ENCODE measurements around the gene SYCN.
"Not testable (repeated sequence)": the region's sequence is repeated elsewhere in the genome, so short reads cannot be mapped to it uniquely, and the experiment has no call there.

The SYCN gene, protein sequence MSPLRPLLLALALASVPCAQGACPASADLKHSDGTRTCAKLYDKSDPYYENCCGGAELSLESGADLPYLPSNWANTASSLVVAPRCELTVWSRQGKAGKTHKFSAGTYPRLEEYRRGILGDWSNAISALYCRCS

DNA sequence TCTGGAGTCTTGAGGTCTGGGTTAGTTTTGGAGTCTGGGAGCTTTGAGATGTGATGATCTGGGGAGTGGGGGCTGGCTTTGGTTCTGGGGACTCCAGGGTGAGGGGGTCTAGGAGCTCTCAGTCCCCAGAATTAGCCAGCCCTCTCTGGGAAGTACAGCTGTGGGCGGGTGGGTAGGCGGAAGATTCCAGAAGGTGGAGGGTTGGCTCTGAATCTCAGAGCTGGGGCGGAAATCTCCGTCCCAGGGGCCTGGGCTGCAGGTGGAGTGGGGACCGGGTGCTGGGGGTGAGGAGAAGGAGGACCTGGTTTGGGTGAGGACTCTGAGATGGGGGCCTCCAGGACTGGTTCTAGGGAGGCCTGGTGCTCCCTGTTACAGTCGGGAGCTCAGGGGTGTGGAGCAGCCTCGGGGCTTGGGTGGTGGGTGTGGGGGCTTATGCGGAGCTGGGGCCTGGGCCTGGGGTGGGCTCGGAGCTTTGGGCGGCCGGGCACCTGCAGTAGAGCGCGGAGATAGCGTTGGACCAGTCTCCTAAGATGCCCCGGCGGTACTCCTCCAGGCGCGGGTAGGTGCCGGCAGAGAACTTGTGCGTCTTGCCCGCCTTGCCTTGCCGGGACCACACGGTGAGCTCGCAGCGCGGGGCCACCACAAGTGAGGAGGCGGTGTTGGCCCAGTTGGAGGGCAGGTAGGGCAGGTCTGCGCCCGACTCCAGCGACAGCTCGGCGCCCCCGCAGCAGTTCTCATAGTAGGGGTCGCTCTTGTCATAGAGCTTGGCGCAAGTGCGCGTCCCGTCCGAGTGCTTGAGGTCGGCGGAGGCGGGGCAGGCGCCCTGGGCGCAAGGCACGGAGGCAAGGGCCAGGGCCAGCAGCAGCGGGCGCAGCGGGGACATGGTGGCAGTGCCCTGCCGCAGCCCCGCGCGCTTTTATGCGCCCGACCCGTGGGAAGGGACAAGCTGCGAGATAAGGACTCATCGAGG lies at the start of gene SYCN:
Gene SYCN (minus strand): TSS at position 892 of the 970 bp plus-strand sequence. CDS start 9 bp downstream, at position 883.
- DNase-seq = no peak

DNA sequence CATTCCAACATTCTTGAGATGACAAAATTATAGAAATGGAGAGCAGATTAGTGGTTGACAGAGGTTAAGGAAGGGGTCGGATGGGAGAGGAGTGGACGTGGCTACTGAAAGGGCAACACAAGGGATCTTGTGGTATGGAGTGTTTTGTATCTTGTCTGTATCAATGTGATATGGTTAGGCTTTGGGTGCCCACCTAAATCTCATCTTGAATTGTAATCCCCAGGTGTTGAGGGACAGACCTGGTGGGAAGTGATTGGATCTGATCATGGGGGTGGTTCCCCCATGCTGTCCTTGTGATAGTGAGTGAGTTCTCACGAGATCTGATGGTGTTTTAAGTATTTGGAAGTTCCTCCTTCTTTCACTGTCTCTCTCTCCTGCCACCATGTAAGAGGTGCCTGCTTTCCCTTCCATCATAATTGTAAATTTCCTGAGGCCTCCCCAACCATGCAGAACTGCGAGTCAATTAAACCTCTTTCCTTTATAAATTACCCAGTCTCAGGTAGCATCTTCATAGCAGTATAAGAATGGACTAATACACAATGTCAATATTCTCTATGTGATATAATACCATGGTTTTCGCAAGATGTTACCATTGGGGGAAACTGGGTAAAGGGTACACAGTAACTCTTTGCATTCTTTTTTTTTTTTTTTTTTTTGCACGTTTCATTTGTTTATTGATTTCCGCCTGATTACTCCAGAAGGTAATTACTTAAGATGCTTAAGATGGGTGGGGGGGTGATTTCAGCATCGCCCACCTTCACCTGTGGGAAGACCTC lies 49.5 kb upstream of the SYCN start:
- no peak for DNase-seq

DNA sequence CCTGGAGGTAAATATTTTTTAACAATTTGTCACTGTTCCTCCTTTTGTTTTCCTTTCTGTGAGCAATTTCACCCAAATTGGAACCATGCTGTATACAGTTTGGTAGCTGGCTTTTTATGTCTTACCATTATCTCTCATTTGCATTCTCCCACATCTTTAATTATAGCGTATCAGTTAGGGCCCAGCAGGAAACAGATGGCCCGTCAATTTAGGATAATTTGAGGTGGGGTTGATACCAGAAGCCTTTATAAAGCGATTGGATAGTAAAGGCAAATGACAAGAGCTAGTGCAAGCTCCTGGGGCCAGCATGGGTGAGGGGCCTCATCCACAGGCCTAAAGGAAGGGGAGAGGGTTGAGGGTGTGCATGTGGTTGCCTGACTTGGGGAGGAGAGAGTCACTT lies 48.4 kb upstream of the SYCN start:
- no peak for DNase-seq

DNA sequence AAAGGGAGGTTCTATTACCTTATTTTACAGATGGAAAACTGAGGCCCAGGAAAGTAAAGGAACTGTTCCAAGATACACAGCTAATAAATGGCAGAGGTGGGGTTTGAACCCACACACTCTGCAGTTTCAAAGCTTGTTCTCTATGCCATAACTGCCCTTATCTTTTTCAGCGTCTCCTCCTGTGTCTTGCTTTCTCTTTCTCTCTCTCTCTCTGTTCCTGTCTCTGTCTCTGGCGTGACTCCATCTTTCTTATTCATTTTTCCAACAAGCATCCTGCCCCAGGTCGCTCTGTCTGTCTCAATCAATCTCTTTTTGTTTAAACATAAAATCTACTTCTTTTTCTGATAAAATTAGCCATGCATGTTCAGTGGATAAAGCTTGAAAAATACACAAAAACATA lies 47.8 kb upstream of the SYCN start:
- no peak for DNase-seq

DNA sequence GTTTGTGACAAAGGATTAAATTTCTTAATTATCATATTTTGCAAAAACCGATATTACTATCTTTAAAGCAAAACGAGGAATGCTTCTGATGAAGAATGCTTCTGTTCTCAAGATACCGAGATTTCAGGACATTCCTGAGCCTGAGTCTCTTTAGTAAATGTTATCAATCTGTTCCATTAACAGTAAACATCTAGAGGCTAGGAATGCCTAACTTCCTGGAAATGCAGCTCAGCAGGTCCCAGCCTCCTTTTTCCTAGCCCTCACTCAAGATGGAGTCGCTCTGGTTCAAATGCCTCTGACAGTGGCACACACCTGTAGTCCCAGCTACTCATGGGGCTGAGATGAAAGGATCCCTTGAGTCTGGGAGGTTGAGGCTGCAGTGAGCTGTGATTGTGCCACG lies 47.0 kb upstream of the SYCN start:
- no peak for DNase-seq

DNA sequence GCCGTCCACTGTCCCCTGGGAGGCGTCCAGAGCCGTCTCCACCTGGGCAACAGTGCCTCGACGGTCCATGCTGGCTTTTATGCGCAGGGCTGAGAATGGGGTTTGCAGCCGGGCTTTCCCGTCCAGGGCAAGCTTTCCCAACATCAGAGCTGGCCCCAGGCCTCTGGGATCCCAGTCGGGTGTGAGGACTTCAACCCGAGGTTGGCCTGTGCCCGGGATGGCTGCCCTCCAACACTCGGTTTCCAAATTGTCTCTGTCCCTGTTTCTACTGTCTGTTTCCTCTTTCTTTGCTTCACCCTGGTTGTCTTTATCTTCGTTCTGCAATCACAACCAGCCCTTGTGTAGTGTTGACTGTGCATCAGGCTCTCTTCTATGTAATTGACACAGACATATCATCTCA lies 44.7 kb upstream of the SYCN start, which contains the start of gene IFNL4:
Gene IFNL4 (minus strand): TSS at position 51 of the 400 bp plus-strand sequence.
- no peak for DNase-seq

DNA sequence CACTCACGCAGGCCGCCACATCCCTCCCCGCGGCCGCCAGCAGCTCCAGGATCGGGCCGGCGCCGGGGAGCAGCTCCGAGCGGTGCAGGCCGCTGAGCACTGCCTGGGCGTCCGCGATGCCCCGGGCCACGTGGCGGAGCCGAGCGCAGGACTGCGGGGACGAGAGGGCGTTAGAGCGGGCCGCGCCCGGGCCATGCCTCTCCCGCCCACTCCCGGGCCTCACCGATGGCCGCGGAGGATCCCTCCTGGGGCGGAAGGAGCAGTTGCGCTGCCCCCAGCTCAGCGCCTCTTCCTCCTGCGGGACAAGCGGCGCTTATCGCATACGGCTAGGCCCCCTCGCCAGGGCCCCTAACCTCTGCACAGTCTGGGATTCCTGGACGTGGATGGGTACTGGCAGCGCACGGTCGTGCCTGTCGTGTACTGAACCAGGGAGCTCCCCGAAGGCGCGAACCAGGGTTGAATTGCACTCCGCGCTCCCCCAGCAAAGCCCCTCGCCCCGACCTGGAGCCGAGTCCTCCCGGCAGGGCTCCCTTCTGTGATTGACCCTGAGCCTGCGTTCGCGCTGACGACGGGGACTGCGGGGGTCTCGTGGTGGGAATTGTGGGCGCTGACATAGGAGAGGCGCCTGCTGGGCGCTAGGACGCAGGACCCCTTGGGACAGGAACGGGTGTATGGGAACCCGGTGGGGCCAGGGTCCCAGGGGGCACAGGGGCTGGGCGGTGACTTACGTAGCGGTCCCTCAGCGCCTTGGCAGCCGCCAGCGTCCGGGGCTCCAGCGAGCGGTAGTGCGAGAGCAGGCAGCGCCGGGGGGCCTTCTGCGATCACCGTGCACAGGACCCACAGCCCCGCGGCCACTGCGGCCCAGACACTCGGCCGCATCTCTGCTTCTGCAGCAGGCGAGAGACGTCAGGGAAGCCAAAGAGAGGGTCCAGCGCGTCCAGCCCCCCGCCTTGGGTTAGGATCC lies 43.9 kb upstream of the SYCN start:
- DNase-seq = no peak

DNA sequence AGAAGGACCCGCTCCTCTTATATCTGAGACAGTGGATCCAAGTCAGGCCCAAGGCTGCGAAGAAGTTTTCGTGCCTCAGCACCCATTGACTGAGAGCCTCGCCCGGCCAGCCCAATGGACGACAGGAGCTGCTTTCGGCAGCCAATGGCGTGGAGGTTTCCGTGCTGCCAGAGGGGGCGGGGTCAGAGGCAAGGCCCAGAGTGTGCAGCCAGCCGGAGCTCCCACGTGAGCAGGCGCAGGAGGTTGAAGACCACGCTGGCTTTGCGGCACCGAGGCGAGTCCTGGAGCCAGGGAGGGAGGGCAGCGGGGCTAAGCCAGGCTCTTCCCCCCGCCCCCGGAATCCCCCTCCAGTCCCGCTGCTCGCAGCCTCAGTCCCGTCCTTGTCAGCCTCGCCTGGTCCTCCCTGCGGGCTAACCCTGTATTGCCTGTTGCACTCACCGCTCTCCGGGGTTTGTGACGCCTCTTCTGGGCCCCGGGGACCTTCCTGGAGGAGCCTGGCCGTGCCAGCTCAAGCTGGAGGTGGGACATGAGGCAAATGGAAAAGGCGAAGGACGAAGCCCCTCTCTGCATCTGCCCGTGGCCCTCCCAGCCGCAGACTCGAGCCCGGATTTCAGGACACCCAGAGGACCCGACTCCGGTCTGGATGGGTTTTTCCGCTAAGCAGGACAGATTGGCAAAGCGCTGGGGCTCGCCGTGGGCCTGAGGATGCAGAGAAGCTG lies 43.0 kb upstream of the SYCN start:
- no peak for DNase-seq

DNA sequence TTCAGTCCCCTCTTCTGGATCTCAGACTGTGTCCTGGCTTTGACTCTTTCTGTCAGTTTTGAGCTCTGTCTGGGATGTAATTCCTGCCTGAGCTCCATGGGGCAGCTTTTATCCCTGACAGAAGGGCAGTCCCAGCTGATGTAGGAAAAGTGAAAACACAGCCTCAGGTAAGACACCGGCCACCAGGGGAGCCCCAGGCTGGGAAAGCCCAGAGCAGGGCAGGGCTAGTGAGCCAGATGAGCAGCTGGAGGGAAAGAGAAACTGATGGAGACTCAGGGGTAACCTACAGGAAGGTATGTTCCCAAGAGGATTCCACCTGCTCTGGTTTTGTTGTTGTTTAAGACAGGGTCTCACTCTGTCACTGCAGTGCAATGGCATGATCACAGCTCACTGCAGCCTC lies 41.1 kb upstream of the SYCN start:
- DNase-seq = not testable (repeated sequence)

DNA sequence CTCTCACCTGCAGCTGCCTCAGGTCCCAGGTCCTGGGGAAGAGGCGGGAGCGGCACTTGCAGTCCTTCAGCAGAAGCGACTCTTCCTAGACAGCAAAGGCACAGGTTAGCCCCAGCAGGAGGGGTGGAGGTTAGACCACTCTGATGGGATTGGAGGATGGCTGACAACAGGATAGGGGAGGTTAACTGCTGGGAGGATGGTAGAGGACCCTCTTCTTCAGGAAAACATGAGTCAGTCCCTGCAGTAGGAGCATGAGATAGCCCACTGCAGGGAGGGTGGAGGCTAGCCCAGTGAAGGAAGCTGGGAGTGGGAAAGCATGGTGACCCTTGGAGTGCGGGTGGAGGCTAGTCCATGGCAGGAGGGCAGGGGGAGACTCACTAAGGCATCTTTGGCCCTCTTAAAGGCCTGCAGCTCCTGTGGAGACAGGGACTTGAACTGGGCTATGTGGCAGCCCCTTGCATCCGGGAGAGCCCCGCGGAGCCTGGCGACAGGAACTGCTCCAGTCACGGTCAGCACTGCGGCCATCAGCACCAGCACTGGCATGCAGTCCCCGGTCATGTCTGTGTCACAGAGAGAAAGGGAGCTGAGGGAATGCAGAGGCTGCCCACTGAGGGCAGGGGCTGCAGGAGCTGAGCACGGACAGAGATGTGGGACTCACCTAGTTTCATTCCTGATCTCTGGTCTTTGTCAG lies 40.5 kb upstream of the SYCN start, which contains the start of gene IFNL3:
Gene IFNL3 (minus strand): TSS at position 597 of the 691 bp plus-strand sequence. CDS start 39 bp downstream, at position 558.
- not testable (repeated sequence) for DNase-seq

DNA sequence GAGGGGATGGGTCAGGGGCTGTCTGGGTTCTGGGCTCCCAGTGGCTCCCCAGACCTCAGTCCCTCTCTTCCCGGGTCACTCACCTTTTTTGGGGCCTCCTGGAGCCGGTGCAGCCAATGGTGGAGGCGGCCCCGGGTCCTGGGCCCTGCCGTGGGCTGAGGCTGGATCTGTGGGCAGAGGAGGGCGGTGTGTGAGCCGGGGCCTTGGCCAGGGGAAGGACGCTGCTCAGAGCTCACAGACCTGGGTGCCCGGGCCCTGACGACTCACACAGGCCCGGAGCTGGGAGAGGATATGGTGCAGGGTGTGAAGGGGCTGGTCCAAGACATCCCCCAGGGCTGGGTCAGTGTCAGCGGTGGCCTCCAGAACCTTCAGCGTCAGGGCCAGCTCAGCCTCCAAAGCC lies 39.7 kb upstream of the SYCN start:
- not testable (repeated sequence) for DNase-seq

DNA sequence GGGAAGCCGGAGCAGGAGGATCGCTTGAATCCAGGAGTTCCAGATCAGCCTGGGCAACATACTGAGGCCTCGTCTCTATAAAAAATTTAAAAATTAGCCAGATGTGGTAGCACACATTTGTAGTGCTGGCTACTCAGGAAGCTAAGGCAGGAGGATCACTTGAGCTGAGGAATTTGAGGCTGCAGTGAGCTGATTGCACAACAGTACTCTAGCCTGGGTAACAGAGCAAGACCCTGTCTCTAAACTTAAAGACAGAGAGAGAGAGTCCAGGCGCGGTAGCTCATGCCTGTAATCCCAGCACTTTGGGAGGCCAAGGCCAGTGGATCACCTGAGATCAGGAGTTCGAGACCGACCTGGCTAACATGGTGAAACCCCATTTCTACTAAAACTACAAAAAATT lies 36.4 kb upstream of the SYCN start:
- no peak for DNase-seq

DNA sequence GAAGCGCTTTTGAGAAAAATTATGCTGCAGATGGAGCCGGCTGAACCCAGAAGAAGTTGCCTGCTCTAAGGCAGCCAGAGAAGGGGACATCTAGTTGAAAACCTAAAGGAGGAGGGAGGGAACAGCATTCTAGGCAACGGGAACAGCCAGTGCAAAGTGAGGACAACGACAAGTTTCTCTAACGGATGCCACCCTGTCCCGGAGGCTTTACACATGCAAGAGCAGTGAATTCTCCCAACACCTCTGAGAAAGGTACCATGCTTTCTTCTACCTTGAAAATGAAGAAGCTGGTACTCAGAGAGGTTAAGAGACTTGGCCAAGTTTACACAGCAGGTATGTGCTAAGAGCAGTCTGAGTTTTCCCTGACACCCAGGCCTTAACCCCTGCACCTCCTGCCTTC lies 34.9 kb upstream of the SYCN start:
- no peak for DNase-seq

DNA sequence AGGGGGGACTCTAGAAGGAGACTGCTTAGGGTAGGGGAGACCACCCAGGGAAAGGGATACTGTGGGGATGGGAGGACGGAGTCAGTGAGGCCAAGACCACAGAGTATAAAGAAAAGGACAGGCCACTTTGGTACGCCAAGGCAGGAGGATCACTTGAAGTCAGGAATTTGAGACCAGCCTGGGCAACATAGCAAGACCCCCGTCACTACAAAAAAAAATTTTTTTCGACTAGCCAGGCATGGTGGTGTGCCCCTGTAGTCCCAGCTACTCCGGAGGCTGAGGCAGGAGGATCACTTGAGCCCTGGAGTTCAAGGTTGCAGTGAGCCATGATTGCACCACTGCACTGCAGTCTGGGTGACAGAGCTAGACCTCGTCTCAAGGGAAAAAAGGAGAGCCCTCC lies 34.1 kb upstream of the SYCN start:
- no peak for DNase-seq

DNA sequence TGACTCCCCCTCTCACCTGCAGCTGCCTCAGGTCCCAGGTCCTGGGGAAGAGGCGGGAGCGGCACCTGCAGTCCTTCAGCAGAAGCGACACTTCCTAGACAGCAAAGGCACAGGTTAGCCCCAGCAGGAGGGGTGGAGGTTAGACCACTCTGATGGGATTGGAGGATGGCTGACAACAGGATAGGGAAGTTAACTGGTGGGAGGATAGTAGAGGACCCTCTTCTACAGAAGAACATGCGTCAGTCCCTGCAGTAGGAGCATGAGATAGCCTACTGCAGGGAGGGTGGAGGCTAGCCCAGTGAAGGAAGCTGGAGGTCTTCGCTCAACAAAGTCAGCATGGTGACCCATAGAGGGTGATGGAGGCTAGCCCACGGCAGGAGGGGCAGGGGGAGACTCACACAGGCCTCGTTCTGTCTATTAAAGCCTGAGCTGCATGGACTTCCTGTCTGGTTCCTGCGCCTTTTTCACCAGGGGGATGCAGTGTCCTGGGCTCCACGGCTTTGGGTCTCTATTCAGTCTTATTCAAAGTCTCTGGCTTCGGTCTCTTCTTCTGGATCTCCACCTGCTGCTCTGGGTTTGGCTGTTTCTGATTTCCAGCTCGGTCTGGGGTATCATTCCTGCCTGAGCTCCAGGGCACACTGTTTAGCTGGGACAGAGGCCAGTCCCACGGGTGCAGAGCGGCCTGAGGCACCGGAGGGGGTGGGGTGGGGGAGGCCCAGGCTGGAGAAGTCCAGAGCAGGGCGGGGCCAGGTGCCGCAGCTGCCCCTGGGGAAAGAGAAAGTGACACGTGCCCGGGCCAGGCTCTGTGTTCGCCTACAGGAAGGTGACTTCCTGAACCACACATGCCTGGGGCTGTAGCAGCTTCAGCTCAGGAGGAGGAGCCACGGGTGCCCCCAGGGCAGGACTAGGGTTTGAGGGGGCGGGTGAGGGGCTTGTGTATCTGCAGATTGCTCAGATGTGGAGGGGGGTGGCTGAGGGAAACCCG lies 33.4 kb upstream of the SYCN start:
- no peak for DNase-seq

DNA sequence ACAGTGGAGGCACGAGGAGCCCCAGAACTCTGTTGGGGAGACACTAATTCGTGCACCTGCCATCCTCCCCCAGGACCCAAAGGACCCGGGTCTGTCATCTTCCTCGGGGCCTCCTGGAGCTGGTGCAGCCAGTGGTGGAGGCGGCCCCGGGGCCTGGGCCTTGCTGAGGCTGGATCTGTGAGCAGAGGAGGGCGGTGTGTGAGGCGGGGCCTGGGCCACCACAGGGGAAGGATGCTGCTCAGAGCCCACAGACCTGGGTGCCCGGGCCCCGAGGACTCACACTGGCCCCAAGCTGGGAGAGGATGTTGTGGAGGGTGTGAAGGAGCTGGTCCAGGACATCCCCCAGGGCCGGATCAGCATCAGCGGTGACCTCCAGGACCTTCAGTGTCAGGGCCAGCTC lies 32.5 kb upstream of the SYCN start:
- no peak for DNase-seq

DNA sequence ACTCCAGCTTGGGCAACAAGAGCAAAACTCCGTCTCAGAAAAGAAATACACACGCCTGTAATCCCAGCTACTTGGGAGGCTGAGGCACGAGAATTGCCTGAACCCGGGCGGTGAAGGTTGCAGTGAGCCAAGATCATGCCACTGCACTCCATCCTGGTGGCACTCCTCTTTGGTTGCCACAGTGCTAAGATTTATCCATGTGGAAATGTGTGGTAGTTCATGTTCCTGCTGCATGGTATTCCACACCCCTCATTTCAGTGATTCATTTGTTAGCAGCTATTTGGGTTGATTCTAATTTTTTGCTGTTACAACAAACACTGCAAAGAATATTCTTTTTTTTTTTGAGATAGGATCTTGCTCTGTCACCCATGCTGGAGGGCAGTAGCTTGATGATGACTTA lies 28.6 kb upstream of the SYCN start:
- no peak for DNase-seq

DNA sequence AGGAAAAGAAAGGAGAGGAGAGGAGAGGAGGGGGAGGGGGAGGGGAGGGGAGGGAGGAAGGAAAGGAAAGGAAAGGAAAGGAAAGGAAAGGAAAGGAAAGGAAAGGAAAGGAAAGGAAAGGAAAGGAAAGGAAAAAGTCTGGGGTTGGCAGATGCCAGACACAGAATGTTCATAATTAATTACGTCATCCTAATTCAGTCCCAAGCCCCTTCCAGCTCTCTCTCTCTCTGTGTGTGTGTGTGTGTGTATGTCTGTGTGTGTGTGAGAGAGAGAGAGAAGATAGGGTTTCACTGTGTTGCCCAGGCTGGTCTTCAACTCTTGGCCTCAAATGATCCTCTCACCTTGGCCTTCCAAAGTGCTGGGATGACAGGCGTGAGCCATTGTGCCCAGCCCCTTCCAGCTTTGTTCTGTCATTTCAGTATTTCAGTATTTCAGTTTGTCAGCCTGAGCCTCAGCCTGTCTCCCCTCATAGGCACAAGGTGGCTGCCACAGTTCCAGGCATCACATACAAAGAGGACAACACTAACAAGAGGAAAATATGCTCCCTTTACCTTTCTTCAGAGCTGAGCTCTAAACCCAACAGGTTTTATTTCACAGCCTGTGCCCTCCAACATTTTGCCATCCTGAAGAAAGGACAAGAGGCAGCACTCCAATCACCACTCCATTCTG lies 26.2 kb upstream of the SYCN start:
- no peak for DNase-seq

DNA sequence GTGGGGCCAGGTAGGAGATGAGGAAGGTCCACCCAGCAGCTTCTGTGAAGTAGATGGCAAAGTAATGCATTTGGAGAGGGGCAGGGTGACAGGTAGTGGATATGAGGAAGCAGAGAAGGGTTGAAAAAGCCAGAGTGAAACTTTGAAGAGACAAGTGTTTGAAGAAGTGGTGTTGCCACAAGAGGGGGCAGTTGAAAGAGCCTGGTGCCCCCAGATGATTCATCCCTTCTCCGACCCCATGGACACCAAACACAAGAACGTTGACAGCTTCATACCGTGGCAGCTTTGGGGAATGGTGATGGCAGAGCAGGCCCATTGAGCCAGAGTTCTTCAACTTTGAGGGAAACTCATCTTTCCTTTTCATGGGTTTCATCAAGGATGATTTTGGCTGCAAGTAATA lies 20.8 kb upstream of the SYCN start:
- DNase-seq = no peak
